Measurements from ENCODE around the gene MADCAM1.

MADCAM1 gene

GRCh38 chr19:517721-518597, 21.7 kb downstream of the MADCAM1 start:
- intact Hi-C loops (cut with micrococcal nuclease): no loop called here
- Mint-ChIP-seq H3K36me3 (ENCODE audit: low read depth) (peaks cover 17% of the 10 kb centered on the region), H3K4me3 (no peak overlapping the region), H3K9me3 (no peaks in the 10 kb centered on the region), H3K27me3 (peaks cover 35% of the 10 kb centered on the region), H3K4me1 (ENCODE audit: low read depth) (peaks cover 6% of the 10 kb centered on the region), H3K27ac (no peak overlapping the region)

GRCh38 chr19:518598-519231, 22.4 kb downstream of the MADCAM1 start:
- H3K4me3 Mint-ChIP-seq: no peak overlapping the region
- no peaks in the 10 kb centered on the region for H3K9me3 Mint-ChIP-seq
- intact Hi-C loops (cut with micrococcal nuclease): no loop called here
- peaks cover 33% of the 10 kb centered on the region for H3K27me3 Mint-ChIP-seq
- peaks cover 6% of the 10 kb centered on the region for H3K4me1 Mint-ChIP-seq (ENCODE audit: low read depth)
- H3K27ac Mint-ChIP-seq: no peak overlapping the region
- peaks cover 14% of the 10 kb centered on the region for H3K36me3 Mint-ChIP-seq (ENCODE audit: low read depth)

- H3K4me3 Mint-ChIP-seq: no peak overlapping the region
- no peaks in the 10 kb centered on the region for H3K9me3 Mint-ChIP-seq
- intact Hi-C loops (cut with micrococcal nuclease): no loop called here
- H3K27ac Mint-ChIP-seq: no peak overlapping the region
- peaks cover 34% of the 10 kb centered on the region for H3K27me3 Mint-ChIP-seq
- peaks cover 6% of the 10 kb centered on the region for H3K4me1 Mint-ChIP-seq (ENCODE audit: low read depth)
- peaks cover 7% of the 10 kb centered on the region for H3K36me3 Mint-ChIP-seq (ENCODE audit: low read depth)
These were observed 23.2 kb downstream of the MADCAM1 start for GRCh38 chr19:519449-519865.

- Mint-ChIP-seq H3K27me3 (peaks cover 40% of the 10 kb centered on the region), H3K36me3 (ENCODE audit: low read depth) (peaks cover 6% of the 10 kb centered on the region), H3K4me3 (no peak overlapping the region), H3K27ac (no peak overlapping the region), H3K4me1 (ENCODE audit: low read depth) (peaks cover 5% of the 10 kb centered on the region), H3K9me3 (no peaks in the 10 kb centered on the region)
- intact Hi-C loops (cut with micrococcal nuclease): no loop called here
These were observed 26.4 kb downstream of the MADCAM1 start for GRCh38 chr19:522726-523125.

GRCh38 chr19:524062-524674, 27.9 kb downstream of the MADCAM1 start:
- Mint-ChIP-seq H3K4me1 (ENCODE audit: low read depth) (peaks cover 12% of the 10 kb centered on the region), H3K27me3 (peaks cover 37% of the 10 kb centered on the region), H3K27ac (no peak overlapping the region), H3K36me3 (ENCODE audit: low read depth) (peaks cover 6% of the 10 kb centered on the region), H3K9me3 (no peaks in the 10 kb centered on the region), H3K4me3 (no peak overlapping the region)
- intact Hi-C loops (cut with micrococcal nuclease): no loop called here

- Mint-ChIP-seq H3K27me3 (peaks cover 35% of the 10 kb centered on the region), H3K27ac (peak overlapping the region; percentile 30)
These were observed 28.7 kb downstream of the MADCAM1 start for GRCh38 chr19:525029-525428.

GRCh38 chr19:525857-526419, 29.7 kb downstream of the MADCAM1 start:
- H3K4me1 Mint-ChIP-seq (ENCODE audit: low read depth): peaks cover 28% of the 10 kb centered on the region

More at GRCh38 chr19:525029-525428, 28.7 kb downstream of the MADCAM1 start:
- intact Hi-C loops (cut with micrococcal nuclease): no loop called here
- no peak overlapping the region for H3K4me3 Mint-ChIP-seq
- peaks cover 19% of the 10 kb centered on the region for H3K4me1 Mint-ChIP-seq (ENCODE audit: low read depth)
- no peaks in the 10 kb centered on the region for H3K9me3 Mint-ChIP-seq
- peaks cover 1% of the 10 kb centered on the region for H3K36me3 Mint-ChIP-seq (ENCODE audit: low read depth)

GRCh38 chr19:530134-531008, 34.1 kb downstream of the MADCAM1 start:
- H3K27me3 Mint-ChIP-seq: peaks cover 18% of the 10 kb centered on the region
- peaks cover 47% of the 10 kb centered on the region for H3K4me1 Mint-ChIP-seq (ENCODE audit: low read depth)
- H3K36me3 Mint-ChIP-seq (ENCODE audit: low read depth): peaks cover 25% of the 10 kb centered on the region
- intact Hi-C loops (cut with micrococcal nuclease): loop anchor here (5.0 kb wide), 1 partner anchor 42 kb away; the partner anchor contains the start of gene BSG
- peak overlapping the region; percentile 74 for H3K27ac Mint-ChIP-seq
- H3K9me3 Mint-ChIP-seq: no peaks in the 10 kb centered on the region
- peak overlapping the region; percentile 92 for H3K4me3 Mint-ChIP-seq

More at GRCh38 chr19:525857-526419, 29.7 kb downstream of the MADCAM1 start:
- Mint-ChIP-seq H3K27me3 (peaks cover 34% of the 10 kb centered on the region), H3K9me3 (no peaks in the 10 kb centered on the region), H3K36me3 (ENCODE audit: low read depth) (no peaks in the 10 kb centered on the region), H3K27ac (no peak overlapping the region), H3K4me3 (no peak overlapping the region)
- intact Hi-C loops (cut with micrococcal nuclease): no loop called here

- Mint-ChIP-seq H3K27me3 (peaks cover 12% of the 10 kb centered on the region), H3K27ac (peak overlapping the region; percentile 82), H3K4me3 (peak overlapping the region; percentile 92), H3K9me3 (no peaks in the 10 kb centered on the region), H3K4me1 (ENCODE audit: low read depth) (peaks cover 46% of the 10 kb centered on the region), H3K36me3 (ENCODE audit: low read depth) (peaks cover 33% of the 10 kb centered on the region)
- intact Hi-C loops (cut with micrococcal nuclease): loop anchor here (5.0 kb wide), 1 partner anchor 41 kb away; the partner anchor contains the start of gene BSG
These were observed 34.9 kb downstream of the MADCAM1 start for GRCh38 chr19:531009-531752.

GRCh38 chr19:531753-532560, 35.7 kb downstream of the MADCAM1 start, which contains the start of gene CDC34:
Gene CDC34, plus strand, starts transcription at chr19:531760. Its CDS starts 172 bp downstream, at chr19:531932.
- H3K27me3 Mint-ChIP-seq: peaks cover 8% of the 10 kb centered on the region
- H3K36me3 Mint-ChIP-seq (ENCODE audit: low read depth): peaks cover 41% of the 10 kb centered on the region
- H3K4me3 Mint-ChIP-seq: peak within 1 kb of the TSS; percentile 92
- peaks cover 46% of the 10 kb centered on the region for H3K4me1 Mint-ChIP-seq (ENCODE audit: low read depth)
- no peaks in the 10 kb centered on the region for H3K9me3 Mint-ChIP-seq
- intact Hi-C loops (cut with micrococcal nuclease): loop anchor here (5.0 kb wide), 1 partner anchor 40 kb away; the partner anchor contains the start of gene BSG
- H3K27ac Mint-ChIP-seq: peak within 1 kb of the TSS; percentile 82

- H3K9me3 Mint-ChIP-seq: no peaks in the 10 kb centered on the region
- H3K4me3 Mint-ChIP-seq: peak overlapping the region; percentile 92
- intact Hi-C loops (cut with micrococcal nuclease): loop anchor here (5.0 kb wide), 1 partner anchor 40 kb away; the partner anchor contains the start of gene BSG
- peaks cover 46% of the 10 kb centered on the region for H3K4me1 Mint-ChIP-seq (ENCODE audit: low read depth)
- H3K27me3 Mint-ChIP-seq: peaks cover 4% of the 10 kb centered on the region
- peaks cover 49% of the 10 kb centered on the region for H3K36me3 Mint-ChIP-seq (ENCODE audit: low read depth)
- H3K27ac Mint-ChIP-seq: peak overlapping the region; percentile 82
These were observed 36.5 kb downstream of the MADCAM1 start for GRCh38 chr19:532561-533363.
